ENCODE results near the gene SUFU.

DNA sequence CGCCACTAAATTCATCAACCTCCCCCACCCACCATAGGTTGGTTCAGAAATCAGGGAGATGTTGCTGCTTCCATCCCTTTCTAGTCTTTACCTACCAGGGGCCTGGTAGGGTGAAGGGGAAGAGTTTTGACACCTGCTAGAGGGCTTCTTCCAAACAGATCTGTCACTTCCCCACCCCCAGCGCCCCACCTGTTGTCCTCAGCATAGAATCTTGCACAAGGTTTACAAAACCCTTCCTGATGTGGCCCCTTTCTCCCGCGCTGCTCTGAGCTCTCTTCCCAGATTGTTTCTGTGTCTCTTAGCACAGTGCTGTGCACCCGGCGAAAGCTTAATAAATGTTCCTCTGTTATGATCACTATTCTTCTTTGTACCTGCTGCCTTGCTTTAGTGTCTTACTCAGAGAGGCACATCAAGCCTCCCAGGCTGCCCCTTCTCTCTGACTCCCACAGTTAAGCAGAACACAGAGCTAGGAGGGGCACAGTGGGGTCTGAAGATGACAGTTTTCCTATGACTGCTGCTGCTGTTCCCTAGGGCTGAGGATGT is 41.2 kb upstream of the SUFU start:
- no peak for TF ChIP-seq YY1 (IDR thresholded peaks at IDR 0.05; ENCODE audit: insufficient read depth, insufficient read length)
- no peak for TF ChIP-seq SUZ12 (IDR thresholded peaks at IDR 0.05; ENCODE audit: extremely low read depth, insufficient read depth, insufficient read length)
- TF ChIP-seq ZNF274 (IDR thresholded peaks at IDR 0.05; ENCODE audit: low read depth, low read length): no peak
